HG03457 (cell line): Measurements from ENCODE around the gene VARS1.
"Not testable (repeated sequence)": the region's sequence is repeated elsewhere in the genome, so short reads cannot be mapped to it uniquely, and the experiment has no call there.

Experiments
- ATAC-seq: cut with Tn5 transposase; IDR thresholded peaks from one replicate; pipeline ENCODE4 v1.9.1; 2021; ENCODE audit warnings: moderate number of reproducible peaks; ENCODE audit not compliant: unreplicated experiment

The VARS1 gene

GRCh38 chr6:31794866-31795615, 511 bp downstream of the VARS1 start:
- no peak for ATAC-seq

- ATAC-seq, result no peak
Observed at GRCh38 chr6:31794294-31794865, 1.2 kb downstream of the VARS1 start.

GRCh38 chr6:31793927-31794245, 1.7 kb downstream of the VARS1 start:
- ATAC-seq, result not testable (repeated sequence)

- ATAC-seq, result no peak
Observed at GRCh38 chr6:31792761-31793171, 2.8 kb downstream of the VARS1 start.

- ATAC-seq, result no peak
Observed at GRCh38 chr6:31792090-31792374, 3.5 kb downstream of the VARS1 start.

- ATAC-seq, result no peak
Observed at GRCh38 chr6:31791324-31792089, 4.0 kb downstream of the VARS1 start.

GRCh38 chr6:31785475-31785874, 10.1 kb downstream of the VARS1 start:
- ATAC-seq, result no peak

GRCh38 chr6:31784098-31784925, 11.2 kb downstream of the VARS1 start:
- no peak for ATAC-seq

- ATAC-seq, result no peak
Observed at GRCh38 chr6:31782126-31782855, 13.3 kb downstream of the VARS1 start.

GRCh38 chr6:31781244-31782125, 14.1 kb downstream of the VARS1 start:
- ATAC-seq, result no peak

GRCh38 chr6:31780507-31781243, 14.9 kb downstream of the VARS1 start:
- ATAC-seq, result no peak

- ATAC-seq, result no peak
Observed at GRCh38 chr6:31779908-31780307, 15.6 kb downstream of the VARS1 start.

- no peak for ATAC-seq
Observed at GRCh38 chr6:31778999-31779885, 16.3 kb downstream of the VARS1 start.

GRCh38 chr6:31778193-31778592, 17.4 kb downstream of the VARS1 start:
- ATAC-seq, result no peak

- ATAC-seq, result no peak
Observed at GRCh38 chr6:31777667-31778050, 17.9 kb downstream of the VARS1 start.

GRCh38 chr6:31776989-31777666, 18.4 kb downstream of the VARS1 start, which contains the start of gene VWA7:
VWA7 (minus strand) TSS chr6:31777328; CDS start chr6:31776779, 549 bp downstream.
- no peak for ATAC-seq

- no peak for ATAC-seq
Observed at GRCh38 chr6:31776485-31776988, 19.0 kb downstream of the VARS1 start.
